ENCODE data around the gene NAA10.
A peak's percentile ranks its signal among the peaks of the same experiment; 100 is the strongest.

NAA10 gene

DNA sequence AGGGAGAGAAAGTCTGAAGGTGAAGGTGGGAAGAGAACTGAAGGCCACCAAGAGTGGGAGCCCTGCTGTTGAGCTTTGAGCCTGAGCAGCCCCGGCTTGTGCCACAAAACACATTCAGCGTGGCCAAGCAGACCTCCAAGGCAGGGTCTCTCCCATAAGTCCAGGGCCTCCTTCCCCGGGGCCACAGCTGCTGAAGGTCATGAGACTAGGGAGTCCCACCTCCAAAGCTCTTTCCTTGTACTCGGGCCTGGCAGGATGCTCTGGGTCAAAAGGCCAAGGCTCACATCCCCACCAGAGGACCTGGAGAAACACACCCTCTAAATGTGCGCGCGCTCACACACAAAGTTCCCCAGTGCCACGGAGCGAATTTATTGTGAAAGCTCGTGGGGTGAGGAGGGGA is 5.3 kb downstream of the NAA10 start:
- no peak overlapping the region for H3K4me3 ChIP-seq (ENCODE audit: control insufficient read depth, low read depth, low read length)
- no peak for TF ChIP-seq CTCF (conservative IDR thresholded peaks at IDR 0.05; ENCODE audit: control insufficient read depth, insufficient read depth, low read depth, low read length)
- DNase-seq (ENCODE audit: low read depth): no peak

- TF ChIP-seq CTCF (conservative IDR thresholded peaks at IDR 0.05; ENCODE audit: control insufficient read depth, insufficient read depth, low read depth, low read length): no peak
- no peak overlapping the region for H3K4me3 ChIP-seq (ENCODE audit: control insufficient read depth, low read depth, low read length)
- no peak for DNase-seq (ENCODE audit: low read depth)
Observed at GRCh38 chrX:153928846-153929245, 6.0 kb downstream of the NAA10 start.

GRCh38 chrX:153927922-153928760 is 6.7 kb downstream of the NAA10 start:
- H3K4me3 ChIP-seq (ENCODE audit: control insufficient read depth, low read depth, low read length): peak overlapping the region; percentile 46
- peak; percentile 98 for DNase-seq (ENCODE audit: low read depth)
- peak; percentile 11 for TF ChIP-seq CTCF (conservative IDR thresholded peaks at IDR 0.05; ENCODE audit: control insufficient read depth, insufficient read depth, low read depth, low read length)

DNA sequence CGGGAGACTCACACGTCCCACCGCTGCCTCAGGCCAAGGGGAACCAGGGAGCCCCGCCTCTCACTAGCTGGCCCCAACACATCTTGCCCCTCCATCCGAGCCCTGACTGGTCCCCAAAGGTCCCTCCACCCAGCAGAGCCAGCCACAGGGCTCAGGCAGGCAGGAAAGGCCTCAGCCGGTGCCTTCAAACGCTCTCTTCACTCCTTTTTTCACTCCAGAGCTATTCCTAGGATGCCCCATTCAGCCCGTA is 7.2 kb downstream of the NAA10 start:
- peak overlapping the region; percentile 46 for H3K4me3 ChIP-seq (ENCODE audit: control insufficient read depth, low read depth, low read length)
- TF ChIP-seq CTCF (conservative IDR thresholded peaks at IDR 0.05; ENCODE audit: control insufficient read depth, insufficient read depth, low read depth, low read length): no peak
- no peak for DNase-seq (ENCODE audit: low read depth)

GRCh38 chrX:153926858-153927671 is 7.8 kb downstream of the NAA10 start:
- peak overlapping the region; percentile 46 for H3K4me3 ChIP-seq (ENCODE audit: control insufficient read depth, low read depth, low read length)

GRCh38 chrX:153926552-153926857 is 8.3 kb downstream of the NAA10 start:
- no peak overlapping the region for H3K4me3 ChIP-seq (ENCODE audit: control insufficient read depth, low read depth, low read length)
- DNase-seq (ENCODE audit: low read depth): no peak
- TF ChIP-seq CTCF (conservative IDR thresholded peaks at IDR 0.05; ENCODE audit: control insufficient read depth, insufficient read depth, low read depth, low read length): no peak

More at GRCh38 chrX:153926858-153927671, 7.8 kb downstream of the NAA10 start:
- no peak for TF ChIP-seq CTCF (conservative IDR thresholded peaks at IDR 0.05; ENCODE audit: control insufficient read depth, insufficient read depth, low read depth, low read length)
- DNase-seq (ENCODE audit: low read depth): peak; percentile 25
